ENCODE data around the gene NLRX1.

NLRX1 gene

DNA sequence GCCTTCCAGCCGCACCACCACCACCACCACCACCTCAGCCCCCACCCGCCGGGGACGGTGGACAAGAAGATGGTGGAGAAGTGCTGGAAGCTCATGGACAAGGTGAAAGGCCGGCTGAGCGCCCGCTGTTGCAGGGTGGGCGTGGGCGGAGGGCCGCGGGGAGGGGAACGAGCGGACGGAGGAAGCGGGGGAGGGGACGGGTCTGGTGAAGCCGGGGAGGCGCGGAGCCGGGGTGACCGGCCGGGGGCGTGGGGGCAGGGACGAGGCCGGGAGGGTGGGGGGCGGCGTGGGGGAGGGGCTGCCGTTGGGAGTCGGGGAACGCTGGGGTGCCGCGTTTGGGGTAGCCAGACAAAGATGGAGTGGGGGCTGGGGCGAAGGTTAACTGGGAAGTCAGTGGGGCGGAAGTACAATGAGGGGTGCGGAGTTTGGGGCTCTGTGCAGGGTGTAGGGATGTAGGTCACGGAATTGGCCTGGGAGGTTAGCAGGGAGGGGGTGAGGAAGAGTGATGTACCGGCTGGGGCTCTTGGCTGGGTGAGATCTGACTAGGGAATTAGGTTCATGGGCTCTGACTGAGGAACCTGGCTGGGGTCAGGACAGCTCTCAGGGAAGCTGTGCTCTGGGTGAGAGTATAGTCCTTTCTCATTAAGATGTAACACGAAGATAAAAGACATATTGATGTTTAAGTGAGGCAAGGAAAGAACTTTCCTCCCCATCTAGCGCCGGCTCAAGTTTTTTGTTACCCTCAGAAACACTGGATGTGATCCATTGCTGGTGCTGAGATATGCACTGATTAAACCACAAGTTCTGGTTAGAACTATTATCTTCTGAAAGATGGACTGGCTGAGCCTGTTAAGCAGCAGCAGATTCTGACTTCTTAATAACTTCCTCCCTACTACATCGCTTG, 38.2 kb downstream of the NLRX1 start:
- TF ChIP-seq, protein P1, sequence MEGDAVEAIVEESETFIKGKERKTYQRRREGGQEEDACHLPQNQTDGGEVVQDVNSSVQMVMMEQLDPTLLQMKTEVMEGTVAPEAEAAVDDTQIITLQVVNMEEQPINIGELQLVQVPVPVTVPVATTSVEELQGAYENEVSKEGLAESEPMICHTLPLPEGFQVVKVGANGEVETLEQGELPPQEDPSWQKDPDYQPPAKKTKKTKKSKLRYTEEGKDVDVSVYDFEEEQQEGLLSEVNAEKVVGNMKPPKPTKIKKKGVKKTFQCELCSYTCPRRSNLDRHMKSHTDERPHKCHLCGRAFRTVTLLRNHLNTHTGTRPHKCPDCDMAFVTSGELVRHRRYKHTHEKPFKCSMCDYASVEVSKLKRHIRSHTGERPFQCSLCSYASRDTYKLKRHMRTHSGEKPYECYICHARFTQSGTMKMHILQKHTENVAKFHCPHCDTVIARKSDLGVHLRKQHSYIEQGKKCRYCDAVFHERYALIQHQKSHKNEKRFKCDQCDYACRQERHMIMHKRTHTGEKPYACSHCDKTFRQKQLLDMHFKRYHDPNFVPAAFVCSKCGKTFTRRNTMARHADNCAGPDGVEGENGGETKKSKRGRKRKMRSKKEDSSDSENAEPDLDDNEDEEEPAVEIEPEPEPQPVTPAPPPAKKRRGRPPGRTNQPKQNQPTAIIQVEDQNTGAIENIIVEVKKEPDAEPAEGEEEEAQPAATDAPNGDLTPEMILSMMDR (IDR thresholded peaks at IDR 0.05; ENCODE audit: insufficient read depth, low read depth, low read length, missing control alignments): no peak
- H3K4me3 ChIP-seq (ENCODE audit: low read depth, low read length): peak overlapping the region; percentile 99
- peak; percentile 61 for DNase-seq (ENCODE audit: low read depth)

DNA sequence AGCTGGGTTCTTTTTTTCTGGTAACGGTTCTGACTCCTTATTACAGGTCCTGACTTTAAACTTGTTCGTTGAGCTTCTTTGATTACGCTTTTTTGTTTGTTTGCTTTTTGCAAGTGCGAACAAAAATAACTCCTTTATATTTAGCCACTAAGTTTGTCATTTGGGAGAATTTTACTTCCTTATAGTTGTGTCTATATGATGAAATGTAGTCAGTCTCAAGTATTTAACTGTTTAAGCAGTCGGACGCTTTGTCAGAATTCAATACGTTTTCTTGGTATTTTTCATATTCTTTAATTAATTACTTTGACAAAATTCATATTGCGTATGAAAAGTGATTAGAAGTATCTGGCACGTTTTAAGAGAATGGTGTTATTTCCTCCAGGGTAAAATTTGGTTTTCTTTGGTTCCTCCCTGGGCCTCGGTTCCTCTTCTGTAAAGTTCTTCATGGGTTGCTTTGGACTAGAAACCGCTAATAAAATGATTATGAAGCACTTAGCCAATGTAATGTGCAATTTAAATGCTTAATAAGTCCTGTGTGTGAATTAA, 39.0 kb downstream of the NLRX1 start:
- TF ChIP-seq, protein P1 (IDR thresholded peaks at IDR 0.05; ENCODE audit: insufficient read depth, low read depth, low read length, missing control alignments): no peak
- peak overlapping the region; percentile 99 for H3K4me3 ChIP-seq (ENCODE audit: low read depth, low read length)
- no peak for DNase-seq (ENCODE audit: low read depth)

DNA sequence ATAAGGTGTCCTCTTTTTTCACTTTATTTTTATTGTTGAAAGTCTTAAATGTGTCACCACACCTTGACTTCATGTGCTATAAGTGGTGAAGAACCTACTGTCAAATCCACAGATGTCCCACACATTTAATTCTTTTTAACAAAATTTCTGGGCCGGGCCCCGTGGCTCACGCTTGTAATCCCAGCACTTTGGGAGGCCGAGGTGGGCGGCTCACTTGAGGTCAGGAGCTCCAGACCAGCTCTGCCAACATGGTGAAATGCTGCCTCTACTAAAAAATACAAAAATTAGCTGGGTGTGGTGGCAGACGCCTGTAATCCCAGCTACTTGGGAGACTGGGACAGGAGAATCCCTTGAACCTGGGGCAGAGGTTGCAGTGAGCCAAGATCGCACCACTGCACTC, 40.7 kb downstream of the NLRX1 start:
- TF ChIP-seq, protein P1 (IDR thresholded peaks at IDR 0.05; ENCODE audit: insufficient read depth, low read depth, low read length, missing control alignments): no peak
- no peak overlapping the region for H3K4me3 ChIP-seq (ENCODE audit: low read depth, low read length)

DNA sequence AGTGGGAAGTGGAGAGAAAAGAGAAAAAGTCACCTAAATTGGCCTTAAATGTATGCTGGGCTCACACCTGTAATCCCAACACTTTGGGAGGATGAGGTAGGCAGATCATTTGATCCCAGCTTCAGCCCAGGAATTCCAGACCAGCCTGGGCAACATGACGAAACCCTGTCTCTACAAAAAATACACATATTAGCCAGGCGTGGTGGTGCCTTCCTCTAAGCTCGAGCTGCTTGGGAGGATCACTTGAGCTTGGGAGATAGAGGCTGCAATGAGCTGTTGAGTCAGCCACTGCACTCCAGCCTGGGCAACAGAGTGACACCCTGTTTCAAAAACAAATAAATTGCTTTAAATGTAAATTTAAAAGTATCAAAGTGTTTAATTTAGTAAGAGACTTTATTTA, 41.5 kb downstream of the NLRX1 start:
- TF ChIP-seq, protein P1 (IDR thresholded peaks at IDR 0.05; ENCODE audit: insufficient read depth, low read depth, low read length, missing control alignments): no peak
- DNase-seq (ENCODE audit: low read depth): no peak
- H3K4me3 ChIP-seq (ENCODE audit: low read depth, low read length): no peak overlapping the region

More for the DNA sequence above, 40.7 kb downstream of the NLRX1 start:
- no peak for DNase-seq (ENCODE audit: low read depth)

DNA sequence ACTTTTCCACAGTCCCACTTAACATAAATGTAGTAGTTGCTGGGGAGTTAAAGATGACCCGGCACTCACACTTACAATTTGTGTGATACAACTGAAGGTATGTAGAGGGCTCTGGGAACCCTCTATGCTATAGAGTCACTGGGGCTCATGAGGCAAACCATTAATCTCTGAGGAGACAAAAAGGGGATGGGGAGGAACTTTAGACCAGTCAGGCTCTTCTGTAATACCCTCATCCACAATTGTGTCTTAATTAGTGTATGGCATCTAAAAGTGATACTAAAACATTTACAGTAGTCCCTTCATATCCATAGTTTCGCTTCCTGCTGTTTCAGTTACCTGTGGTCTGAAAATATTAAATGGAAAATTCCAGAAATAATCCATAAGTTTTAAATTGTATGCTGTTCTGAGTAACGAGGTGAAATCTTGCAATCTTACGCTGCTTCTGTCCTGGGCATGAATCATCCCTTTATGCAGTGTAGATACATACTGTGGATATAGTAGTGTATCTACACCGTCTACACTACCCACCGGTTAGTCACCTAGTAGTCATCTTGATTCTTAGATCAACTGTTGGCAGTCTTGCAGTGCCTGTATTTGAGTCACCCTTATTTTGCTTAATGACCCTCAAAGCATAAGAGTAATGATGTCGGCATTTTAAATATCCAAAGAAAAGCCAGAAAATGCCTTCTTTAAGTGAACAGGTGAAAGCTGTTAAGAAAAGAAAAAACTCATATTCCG, 49.8 kb downstream of the NLRX1 start:
- DNase-seq (ENCODE audit: low read depth): no peak
- H3K4me3 ChIP-seq (ENCODE audit: low read depth, low read length): no peak overlapping the region
- TF ChIP-seq, protein P1 (IDR thresholded peaks at IDR 0.05; ENCODE audit: insufficient read depth, low read depth, low read length, missing control alignments): no peak

DNA sequence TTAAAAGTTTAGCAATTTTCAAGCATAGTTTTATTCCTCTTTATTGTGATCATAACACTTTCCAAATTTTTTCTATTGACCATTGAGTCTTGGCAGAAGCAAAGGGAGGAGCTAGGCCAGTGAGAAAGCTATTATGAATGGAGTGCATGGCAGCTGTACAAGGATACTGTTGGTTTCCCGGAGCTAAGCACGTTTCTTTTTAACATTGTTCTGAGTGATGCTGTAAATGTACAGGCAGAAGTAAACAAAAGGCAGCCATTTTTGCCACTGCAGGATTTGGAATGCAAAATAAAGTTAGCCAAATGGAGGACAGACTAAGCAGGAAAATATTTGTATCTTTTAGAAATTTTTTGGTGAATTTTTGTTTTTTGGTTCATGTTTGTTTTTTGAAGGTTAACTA, 53.8 kb downstream of the NLRX1 start:
- H3K4me3 ChIP-seq (ENCODE audit: low read depth, low read length): no peak overlapping the region
- TF ChIP-seq, protein P1 (IDR thresholded peaks at IDR 0.05; ENCODE audit: insufficient read depth, low read depth, low read length, missing control alignments): no peak
- no peak for DNase-seq (ENCODE audit: low read depth)

Measured in GM12865 (cell line).